Mesendoderm (in vitro differentiated cells): ENCODE data around the gene CAPN14.
"Not testable (repeated sequence)": the region's sequence is repeated elsewhere in the genome, so short reads cannot be mapped to it uniquely, and the experiment has no call there.

Experiments
- DNase-seq: peaks from one replicate; pipeline ENCODE4 v3.0.0; 2013
- H2AK5ac ChIP-seq: 2 replicates; pipeline ENCODE4 v1.6.1; 2013; ENCODE audit warnings: low read length, inconsistent platforms
- H2BK120ac ChIP-seq: 2 replicates; pipeline ENCODE4 v1.6.1; 2013; ENCODE audit warnings: low read depth, mild to moderate bottlenecking, low read length, moderate library complexity, mixed read lengths
- H2BK15ac ChIP-seq: replicated peaks from 2 replicates; pipeline ENCODE4 v1.6.1; 2013; ENCODE audit warnings: low read depth, mild to moderate bottlenecking, moderate library complexity
- H2BK5ac ChIP-seq: 2 replicates; pipeline ENCODE4 v1.6.1; 2013; ENCODE audit warnings: low read length, inconsistent platforms
- H3K18ac ChIP-seq: 2 replicates; pipeline ENCODE4 v1.6.1; 2013; ENCODE audit warnings: mild to moderate bottlenecking, low read length, mixed read lengths
- H3K23ac ChIP-seq: one replicate; pipeline ENCODE4 v1.6.1; 2013; ENCODE audit warnings: low read length
- H3K27ac ChIP-seq: 2 replicates; pipeline ENCODE4 v1.5.1; 2013; ENCODE audit warnings: low read depth, mild to moderate bottlenecking, inconsistent platforms, low read length, moderate library complexity
- H3K27me3 ChIP-seq: 2 replicates; pipeline ENCODE4 v1.6.1; 2013; ENCODE audit warnings: low read length, control low read depth, mild to moderate bottlenecking, inconsistent platforms; ENCODE audit not compliant: insufficient read depth, poor library complexity
- H3K36me3 ChIP-seq: 2 replicates; pipeline ENCODE4 v1.6.1; 2013; ENCODE audit warnings: low read length, inconsistent platforms; ENCODE audit not compliant: control insufficient read depth, insufficient read depth
- H3K4ac ChIP-seq: one replicate; pipeline ENCODE4 v1.6.1; 2013; ENCODE audit warnings: low read depth, mild to moderate bottlenecking, low read length, moderate library complexity
- H3K4me1 ChIP-seq: 2 replicates; pipeline ENCODE4 v1.6.1; 2013; ENCODE audit warnings: low read depth, low read length, inconsistent platforms; ENCODE audit not compliant: control insufficient read depth
- H3K4me2 ChIP-seq: 2 replicates; pipeline ENCODE4 v1.6.1; 2013; ENCODE audit warnings: low read length
- H3K4me3 ChIP-seq: 2 replicates; pipeline ENCODE4 v1.5.1; 2013; ENCODE audit warnings: mild to moderate bottlenecking, low read length
- H3K56ac ChIP-seq: one replicate; pipeline ENCODE4 v1.6.1; 2013; ENCODE audit warnings: low read length
- H3K79me1 ChIP-seq: 2 replicates; pipeline ENCODE4 v1.6.1; 2013; ENCODE audit warnings: low read length, inconsistent platforms
- H3K79me2 ChIP-seq: 2 replicates; pipeline ENCODE4 v1.6.1; 2013; ENCODE audit warnings: mild to moderate bottlenecking, low read length; ENCODE audit not compliant: control insufficient read depth, insufficient read depth
- H3K9ac ChIP-seq: 2 replicates; pipeline ENCODE4 v1.6.1; 2013; ENCODE audit warnings: low read length, inconsistent platforms
- H4K5ac ChIP-seq: one replicate; pipeline ENCODE4 v1.6.1; 2013; ENCODE audit warnings: low read length
- H4K8ac ChIP-seq: one replicate; pipeline ENCODE4 v1.6.1; 2013; ENCODE audit warnings: low read depth, mild to moderate bottlenecking, control low read depth, low read length, moderate library complexity
- WGBS: extraction: QIAGEN DNeasy Blood & Tissue Kit; methylation state at CpG from one replicate; pipeline ENCODE4 v1.1.7; 2013; ENCODE audit warnings: low lambda C conversion rate, missing lambda C conversion rate; ENCODE audit not compliant: insufficient coverage; ENCODE audit errors: extremely low coverage; 5-methylcytosine and 5-hydroxymethylcytosine counted together

Gene CAPN14

DNA sequence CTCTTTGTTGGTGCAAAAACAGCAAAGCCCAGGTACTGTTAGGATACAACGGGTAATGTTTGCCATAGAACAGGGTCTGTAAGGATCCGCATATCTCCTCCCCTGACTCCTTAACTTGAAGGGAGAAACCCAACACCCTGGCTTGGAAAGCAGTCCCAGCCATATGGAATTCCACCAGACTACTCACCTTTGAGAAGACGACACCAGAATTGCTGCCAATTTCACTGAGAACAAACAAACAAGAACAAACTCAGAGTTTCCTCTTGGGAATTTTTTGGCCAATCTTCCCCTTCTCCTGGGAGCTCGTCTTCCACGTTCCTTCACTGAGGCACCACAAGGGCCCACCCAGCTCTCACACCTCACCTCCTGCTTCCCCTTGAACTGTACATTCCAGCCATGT is 29.2 kb downstream of the CAPN14 start:
- Histone ChIP-seq H2BK5ac (no peak overlapping the region), H3K23ac (no peak overlapping the region), H3K36me3 (no peaks in the 10 kb centered on the region), H3K27me3 (no peaks in the 10 kb centered on the region), H2BK120ac (no peak overlapping the region), H3K79me2 (no peaks in the 10 kb centered on the region), H3K4me3 (no peak overlapping the region), H3K4me1 (peaks cover 2% of the 10 kb centered on the region), H4K5ac (no peak overlapping the region), H3K27ac (no peak overlapping the region), H3K4me2 (no peak overlapping the region), H3K56ac (no peak overlapping the region), H3K18ac (no peak overlapping the region), H3K4ac (no peak overlapping the region), H4K8ac (no peak overlapping the region), H2AK5ac (no peak overlapping the region), H3K79me1 (no peaks in the 10 kb centered on the region), H3K9ac (no peak overlapping the region), H2BK15ac (no peak overlapping the region)
- no peak for DNase-seq
- no CpG with 5 or more reads among the region's 5 CpGs for WGBS

- H3K23ac ChIP-seq = no peak overlapping the region
- no peaks in the 10 kb centered on the region for H3K79me2 ChIP-seq
- no peak overlapping the region for H3K4ac ChIP-seq
- no peak overlapping the region for H2BK5ac ChIP-seq
- H3K36me3 ChIP-seq = no peaks in the 10 kb centered on the region
- H2AK5ac ChIP-seq = no peak overlapping the region
- no peak for DNase-seq
- H3K27ac ChIP-seq = no peak overlapping the region
- no peak overlapping the region for H2BK120ac ChIP-seq
- no peak overlapping the region for H4K8ac ChIP-seq
- H2BK15ac ChIP-seq = no peak overlapping the region
- H3K9ac ChIP-seq = no peak overlapping the region
- no CpG with 5 or more reads among the region's 4 CpGs for WGBS
- H3K4me2 ChIP-seq = no peak overlapping the region
- no peak overlapping the region for H3K56ac ChIP-seq
- H3K4me1 ChIP-seq = no peaks in the 10 kb centered on the region
- no peaks in the 10 kb centered on the region for H3K79me1 ChIP-seq
- no peak overlapping the region for H3K18ac ChIP-seq
- H3K4me3 ChIP-seq = no peak overlapping the region
- no peak overlapping the region for H4K5ac ChIP-seq
- no peaks in the 10 kb centered on the region for H3K27me3 ChIP-seq
Observed at GRCh38 chr2:31187166-31187565, 30.1 kb downstream of the CAPN14 start.

DNA sequence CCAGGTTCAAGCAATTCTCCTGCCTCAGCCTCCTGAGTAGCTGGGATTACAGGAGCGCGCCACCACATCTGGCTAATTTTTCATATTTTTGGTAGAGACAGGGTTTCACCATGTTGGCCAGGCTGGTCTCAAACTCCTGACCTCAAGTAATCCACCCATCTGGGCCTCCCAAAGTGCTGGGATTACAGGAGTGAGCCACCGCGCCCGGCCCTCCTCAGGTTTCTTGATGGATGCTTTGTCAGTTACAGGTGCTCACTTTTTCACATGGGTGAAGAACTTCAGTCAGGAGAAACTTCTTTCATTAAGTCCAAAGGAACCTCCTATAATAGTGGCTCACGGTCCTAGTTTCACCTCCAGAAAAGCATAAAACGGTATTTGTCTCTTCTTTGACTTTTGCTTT is 33.3 kb downstream of the CAPN14 start:
- H3K27ac ChIP-seq, H4K8ac ChIP-seq, H3K4me1 ChIP-seq, H3K9ac ChIP-seq, H3K36me3 ChIP-seq, H3K4ac ChIP-seq, H3K23ac ChIP-seq, H2AK5ac ChIP-seq, H3K4me3 ChIP-seq, H2BK15ac ChIP-seq, H3K56ac ChIP-seq, H3K27me3 ChIP-seq, DNase-seq, H2BK5ac ChIP-seq, H3K79me1 ChIP-seq, H3K79me2 ChIP-seq, H4K5ac ChIP-seq, H2BK120ac ChIP-seq, H3K4me2 ChIP-seq, H3K18ac ChIP-seq: not testable (repeated sequence)
- no CpG with 5 or more reads among the region's 7 CpGs for WGBS

DNA sequence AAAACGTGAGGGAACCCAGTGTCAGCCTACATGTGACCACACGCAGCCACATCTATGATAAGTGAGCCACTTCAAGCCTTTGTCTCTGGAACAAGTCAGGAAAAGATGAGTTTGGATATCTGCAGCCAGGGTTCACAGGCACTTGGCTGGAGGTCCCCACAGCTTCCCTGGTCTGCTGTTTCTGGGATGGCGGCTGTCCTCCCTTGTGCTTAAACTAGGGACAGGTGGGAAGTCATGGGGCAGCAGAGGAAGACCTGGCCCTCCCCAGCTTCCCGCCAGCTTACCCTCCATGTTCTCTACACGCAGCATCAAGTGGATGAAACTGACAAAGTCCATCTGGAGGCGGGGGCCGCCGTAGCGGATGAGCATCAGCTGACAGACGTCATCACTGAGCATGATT is 40.6 kb downstream of the CAPN14 start:
- no peak overlapping the region for H2AK5ac ChIP-seq
- H4K8ac ChIP-seq = no peak overlapping the region
- no peak overlapping the region for H3K23ac ChIP-seq
- DNase-seq = no peak
- H3K4me3 ChIP-seq = no peak overlapping the region
- H3K27me3 ChIP-seq = no peaks in the 10 kb centered on the region
- no peaks in the 10 kb centered on the region for H3K79me1 ChIP-seq
- H3K36me3 ChIP-seq = no peaks in the 10 kb centered on the region
- no peak overlapping the region for H3K4ac ChIP-seq
- H3K9ac ChIP-seq = no peak overlapping the region
- no peaks in the 10 kb centered on the region for H3K4me1 ChIP-seq
- no peak overlapping the region for H3K56ac ChIP-seq
- no peak overlapping the region for H2BK120ac ChIP-seq
- WGBS = no CpG with 5 or more reads among the region's 10 CpGs
- H3K4me2 ChIP-seq = no peak overlapping the region
- H3K27ac ChIP-seq = no peak overlapping the region
- H2BK5ac ChIP-seq = no peak overlapping the region
- no peaks in the 10 kb centered on the region for H3K79me2 ChIP-seq
- H3K18ac ChIP-seq = no peak overlapping the region
- no peak overlapping the region for H2BK15ac ChIP-seq
- H4K5ac ChIP-seq = no peak overlapping the region

DNA sequence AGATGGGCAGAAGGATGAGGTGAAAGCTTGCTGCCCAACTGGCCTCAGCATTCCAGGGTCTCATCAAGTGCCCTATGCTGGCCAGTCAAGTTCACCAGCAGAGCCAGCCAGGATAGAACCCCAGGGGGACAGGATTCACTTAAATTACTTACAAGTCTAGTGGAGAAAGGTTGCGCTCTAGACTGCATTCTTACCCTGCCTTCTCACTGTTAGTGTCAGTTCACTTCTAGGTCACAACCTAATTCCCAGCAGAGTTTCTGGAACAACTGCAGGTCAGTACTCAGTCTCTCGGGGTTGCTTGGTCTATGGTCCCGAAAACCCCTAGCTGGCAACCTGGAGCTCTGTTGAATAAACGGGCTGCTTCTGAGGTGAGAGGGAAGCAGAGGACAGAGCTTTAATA is 46.2 kb downstream of the CAPN14 start:
- Histone ChIP-seq H3K4me1 (no peaks in the 10 kb centered on the region), H3K27me3 (no peaks in the 10 kb centered on the region), H4K5ac (no peak overlapping the region), H3K4ac (no peak overlapping the region), H4K8ac (no peak overlapping the region), H3K4me3 (no peak overlapping the region), H3K23ac (no peak overlapping the region), H3K9ac (no peak overlapping the region), H3K18ac (no peak overlapping the region), H2BK5ac (no peak overlapping the region), H3K4me2 (no peak overlapping the region), H2BK120ac (no peak overlapping the region), H3K27ac (no peak overlapping the region), H2AK5ac (no peak overlapping the region), H3K79me2 (no peaks in the 10 kb centered on the region), H3K79me1 (no peaks in the 10 kb centered on the region), H3K56ac (no peak overlapping the region), H3K36me3 (no peaks in the 10 kb centered on the region), H2BK15ac (no peak overlapping the region)
- DNase-seq = no peak
- WGBS = no CpG with 5 or more reads among the region's 4 CpGs

DNA sequence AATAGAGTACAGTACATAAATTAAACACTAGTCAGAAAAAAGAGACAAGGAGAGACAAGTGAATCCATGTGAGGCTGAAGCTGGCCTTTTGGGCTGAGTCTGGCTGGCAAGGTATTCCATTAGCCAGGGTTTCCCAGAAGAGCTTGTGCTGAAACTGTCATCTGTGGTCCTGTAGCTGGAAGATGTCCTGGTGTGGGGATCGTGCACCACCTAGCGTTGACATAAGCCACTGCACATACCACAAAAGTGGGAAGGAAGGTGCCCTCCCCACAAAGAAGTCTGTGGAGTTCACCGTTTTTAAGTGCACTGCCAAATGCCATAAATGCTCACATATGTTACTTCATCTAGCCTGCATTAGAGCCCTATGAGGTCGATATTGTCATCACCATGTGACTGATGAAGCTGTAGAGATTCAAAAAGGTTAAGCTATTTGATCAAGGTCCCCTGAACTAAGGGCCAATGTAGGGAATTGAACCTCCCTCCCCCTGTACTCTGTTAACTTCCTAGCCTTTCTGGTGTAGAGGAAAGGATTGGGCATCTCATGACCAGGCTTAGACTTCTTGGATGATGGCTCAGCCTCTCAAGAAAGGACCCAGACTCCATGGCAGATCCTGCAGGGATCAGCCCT is 47.1 kb downstream of the CAPN14 start:
- H2BK5ac ChIP-seq = no peak overlapping the region
- no peak overlapping the region for H4K8ac ChIP-seq
- WGBS = no CpG with 5 or more reads among the region's 4 CpGs
- no peak overlapping the region for H3K4me2 ChIP-seq
- DNase-seq = peak; percentile 83
- no peak overlapping the region for H3K4ac ChIP-seq
- no peak overlapping the region for H2BK120ac ChIP-seq
- no peaks in the 10 kb centered on the region for H3K79me1 ChIP-seq
- H2AK5ac ChIP-seq = no peak overlapping the region
- H3K79me2 ChIP-seq = no peaks in the 10 kb centered on the region
- no peak overlapping the region for H3K23ac ChIP-seq
- H3K27me3 ChIP-seq = no peaks in the 10 kb centered on the region
- no peak overlapping the region for H3K4me3 ChIP-seq
- no peak overlapping the region for H3K27ac ChIP-seq
- H4K5ac ChIP-seq = no peak overlapping the region
- H3K56ac ChIP-seq = no peak overlapping the region
- no peak overlapping the region for H2BK15ac ChIP-seq
- H3K36me3 ChIP-seq = no peaks in the 10 kb centered on the region
- no peak overlapping the region for H3K9ac ChIP-seq
- H3K18ac ChIP-seq = no peak overlapping the region
- H3K4me1 ChIP-seq = no peaks in the 10 kb centered on the region
